NCI-H524 treated with DMSO at 0.1 percent for 48 hours (cell line): Measurements from ENCODE around the gene DCUN1D2.
"Not testable (repeated sequence)": the region's sequence is repeated elsewhere in the genome, so short reads cannot be mapped to it uniquely, and the experiment has no call there.

Experiments used
- DNase-seq: peaks from one replicate; lab custom pipeline; 2025; lab: John Stamatoyannopoulos, UW

DCUN1D2 gene

GRCh38 chr13:113464476-113464875 lies 26.0 kb downstream of the DCUN1D2 start:
- no peak for DNase-seq

GRCh38 chr13:113461022-113461751 lies 29.3 kb downstream of the DCUN1D2 start:
- DNase-seq = no peak

GRCh38 chr13:113460599-113460998 lies 29.9 kb downstream of the DCUN1D2 start:
- no peak for DNase-seq

- no peak for DNase-seq
Observed at GRCh38 chr13:113460064-113460555, 30.4 kb downstream of the DCUN1D2 start.

- DNase-seq = no peak
Observed at GRCh38 chr13:113458253-113459065, 32.1 kb downstream of the DCUN1D2 start.

GRCh38 chr13:113457510-113457909 lies 33.0 kb downstream of the DCUN1D2 start:
- no peak for DNase-seq

- no peak for DNase-seq
Observed at GRCh38 chr13:113456116-113456702, 34.3 kb downstream of the DCUN1D2 start.

- no peak for DNase-seq
Observed at GRCh38 chr13:113455384-113455783, 35.1 kb downstream of the DCUN1D2 start.

- no peak for DNase-seq
Observed at GRCh38 chr13:113454936-113455335, 35.6 kb downstream of the DCUN1D2 start.

- no peak for DNase-seq
Observed at GRCh38 chr13:113452942-113453901, 37.3 kb downstream of the DCUN1D2 start, which contains the start of gene ADPRHL1. ADPRHL1 (minus strand) TSS chr13:113453488; CDS start chr13:113453437, 51 bp downstream.

- DNase-seq = no peak
Observed at GRCh38 chr13:113452466-113452865, 38.0 kb downstream of the DCUN1D2 start.

GRCh38 chr13:113451951-113452421 lies 38.5 kb downstream of the DCUN1D2 start:
- DNase-seq = no peak

- DNase-seq = not testable (repeated sequence)
Observed at GRCh38 chr13:113450861-113451620, 39.5 kb downstream of the DCUN1D2 start.

GRCh38 chr13:113450348-113450744 lies 40.2 kb downstream of the DCUN1D2 start:
- DNase-seq = not testable (repeated sequence)

GRCh38 chr13:113449693-113450347 lies 40.7 kb downstream of the DCUN1D2 start:
- DNase-seq = no peak

- peak; percentile 77 for DNase-seq
Observed at GRCh38 chr13:113448885-113449692, 41.4 kb downstream of the DCUN1D2 start.

- DNase-seq = no peak
Observed at GRCh38 chr13:113448545-113448884, 42.0 kb downstream of the DCUN1D2 start.

GRCh38 chr13:113447596-113447995 lies 42.9 kb downstream of the DCUN1D2 start:
- no peak for DNase-seq

GRCh38 chr13:113446488-113446854 lies 44.0 kb downstream of the DCUN1D2 start:
- no peak for DNase-seq
